BE2C (cell line): ENCODE measurements around the gene IGF2BP3.

Source experiments
- DNase-seq: peaks from one replicate; pipeline ENCODE4 v3.0.0-alpha.2; 2020
- H3K27me3 ChIP-seq: fragments of 250-450 bp; sonication (Bioruptor Pico); 2 replicates; pipeline ENCODE4 v1.5.1; 2020; ENCODE audit warnings: mild to moderate bottlenecking
- H3K36me3 ChIP-seq: fragments of 250-450 bp; sonication (Bioruptor Pico); 2 replicates; pipeline ENCODE4 v1.5.1; 2020; ENCODE audit warnings: mild to moderate bottlenecking
- H3K4me1 ChIP-seq: fragments of 250-450 bp; sonication (Bioruptor Pico); 2 replicates; pipeline ENCODE4 v1.5.1; 2020
- H3K4me3 ChIP-seq: 2 replicates; pipeline ENCODE4 v1.5.1; 2011; ENCODE audit warnings: low read depth, low read length
- H3K9me3 ChIP-seq: fragments of 250-450 bp; sonication (Bioruptor Pico); 2 replicates; pipeline ENCODE4 v1.5.1; 2020
- CTCF ChIP-seq: IDR thresholded peaks from 2 replicates; pipeline ENCODE4 v1.5.1; 2012; ENCODE audit warnings: mild to moderate bottlenecking, low read depth, low read length

IGF2BP3 gene

GRCh38 chr7:23383225-23383624 lies 87.1 kb downstream of the IGF2BP3 start:
- Histone ChIP-seq H3K36me3 (peaks cover 39% of the 10 kb centered on the region), H3K4me3 (no peak overlapping the region), H3K9me3 (no peaks in the 10 kb centered on the region), H3K27me3 (no peaks in the 10 kb centered on the region), H3K4me1 (no peaks in the 10 kb centered on the region)
- no peak for TF ChIP-seq CTCF
- no peak for DNase-seq

- Histone ChIP-seq H3K36me3 (peaks cover 28% of the 10 kb centered on the region), H3K9me3 (no peaks in the 10 kb centered on the region), H3K4me3 (no peak overlapping the region), H3K27me3 (no peaks in the 10 kb centered on the region), H3K4me1 (no peaks in the 10 kb centered on the region)
- DNase-seq: no peak
- no peak for TF ChIP-seq CTCF
Measured at GRCh38 chr7:23380961-23381360, 89.3 kb downstream of the IGF2BP3 start.

- no peak overlapping the region for H3K4me3 ChIP-seq
Measured at GRCh38 chr7:23380556-23380955, 89.7 kb downstream of the IGF2BP3 start.

GRCh38 chr7:23378996-23379395 lies 91.3 kb downstream of the IGF2BP3 start:
- no peak for TF ChIP-seq CTCF
- Histone ChIP-seq H3K9me3 (no peaks in the 10 kb centered on the region), H3K4me3 (no peak overlapping the region), H3K27me3 (no peaks in the 10 kb centered on the region), H3K4me1 (no peaks in the 10 kb centered on the region), H3K36me3 (peaks cover 23% of the 10 kb centered on the region)
- DNase-seq: no peak

More at GRCh38 chr7:23380556-23380955, 89.7 kb downstream of the IGF2BP3 start:
- Histone ChIP-seq H3K9me3 (no peaks in the 10 kb centered on the region), H3K27me3 (no peaks in the 10 kb centered on the region), H3K36me3 (peaks cover 25% of the 10 kb centered on the region), H3K4me1 (no peaks in the 10 kb centered on the region)
- DNase-seq: no peak
- no peak for TF ChIP-seq CTCF

GRCh38 chr7:23377134-23377533 lies 93.2 kb downstream of the IGF2BP3 start:
- Histone ChIP-seq H3K9me3 (no peaks in the 10 kb centered on the region), H3K27me3 (no peaks in the 10 kb centered on the region), H3K4me1 (no peaks in the 10 kb centered on the region), H3K36me3 (peaks cover 19% of the 10 kb centered on the region), H3K4me3 (no peak overlapping the region)
- no peak for DNase-seq
- TF ChIP-seq CTCF: no peak

- Histone ChIP-seq H3K27me3 (no peaks in the 10 kb centered on the region), H3K4me3 (no peak overlapping the region), H3K36me3 (peaks cover 18% of the 10 kb centered on the region), H3K9me3 (no peaks in the 10 kb centered on the region), H3K4me1 (no peaks in the 10 kb centered on the region)
- DNase-seq: no peak
- TF ChIP-seq CTCF: no peak
Measured at GRCh38 chr7:23373151-23374004, 96.9 kb downstream of the IGF2BP3 start.
